Motor neuron (in vitro differentiated cells): Measurements from ENCODE around the gene GDF7. TPM values are rescaled to one million over a fixed set of nuclear protein-coding genes. Genes with fewer than 3 reads are reported as not detected.

Source experiments
- ATAC-seq, 8 experiments: fragments of 200-7000 bp; cut with Tn5 transposase; replicated peaks in 6 of 8; 2 replicates each; pipeline ENCODE4 v1.8.0; 2021; ENCODE audit warnings: mild to moderate bottlenecking in 8 of 8, moderate library complexity in 8 of 8
- H3K27ac ChIP-seq, 2 donors: fragments of 250-450 bp; sonication (Bioruptor Pico); 2 replicates each; pipeline ENCODE4 v1.9.0; 2021; ENCODE audit warnings: antibody characterized with exemption in 2 of 2, mild to moderate bottlenecking in 2 of 2, moderate library complexity in 1 of 2
- H3K4me1 ChIP-seq, 2 donors: fragments of 250-450 bp; sonication (Bioruptor Pico); replicated peaks in 1 of 2; 2 replicates each; pipeline ENCODE4 v1.6.1; 2021; ENCODE audit warnings: antibody characterized with exemption in 2 of 2, mild to moderate bottlenecking in 2 of 2, moderate library complexity in 1 of 2
- H3K4me3 ChIP-seq, 5 donors: fragments of 250-450 bp; sonication (Bioruptor Pico); 2 replicates each; pipeline ENCODE4 v1.9.0; 2021; ENCODE audit warnings: antibody characterized with exemption in 5 of 5, mild to moderate bottlenecking in 5 of 5, moderate library complexity in 4 of 5
- WGBS, 10 experiments: fragments of 450-650 bp; shearing (Covaris generic); methylation state at CpG; one replicate each; pipeline ENCODE4 v1.0.0; 2022; 5-methylcytosine and 5-hydroxymethylcytosine counted together
- in situ Hi-C, 9 experiments: fragments of 400-800 bp; cut with MboI; loops; one replicate each; pipeline ENCODE4 v1.15.0; 2021; ENCODE audit warnings: low sequenced_read_pairs in 9 of 9, low pct_unique_long_range_greater_than_20kb in 2 of 9; ENCODE audit not compliant: unreplicated experiment in 9 of 9
- total RNA-seq, 8 experiments: library from RNA; unstranded; fragments of 300-600 nt; gene quantifications; 2 replicates each; pipeline versions ENCODE4 v1.2.3 to v1.2.4, GENCODE V29; 2022

The GDF7 gene
- total RNA-seq, 8 experiments from 2014 or later: 0.22 to 4.7 (median 0.57) TPM

- ATAC-seq: no peak
- H3K4me1 ChIP-seq: peaks cover 14 to 17% of the 10 kb centered on the region in 2 donors
- in situ Hi-C loops: loop anchor here in 5 of 9 experiments (10.0 to 25.0 kb wide), 4 partner anchors 196 to 528 kb away; partner anchors contain the start of gene RHOB (in 4 of the 5)
- H3K27ac ChIP-seq: peak overlapping the region; percentile 39 to 72
- no peak overlapping the region for H3K4me3 ChIP-seq
- WGBS, 10 experiments: 60 to 100% (median 89%) methylated on average over 1 to 6 of the region's 14 CpGs; no CpG with 5 or more reads in 6 of the 10 experiments
Measured at GRCh38 chr2:20640411-20641122, 26.4 kb upstream of the GDF7 start.

GRCh38 chr2:20641123-20641985, 25.6 kb upstream of the GDF7 start:
- ATAC-seq: peak in 6 of 8 experiments; percentile 9 to 91 (median 87)
- in situ Hi-C loops: loop anchor here in 5 of 9 experiments (10.0 to 25.0 kb wide), 4 partner anchors 197 to 529 kb away; partner anchors contain the start of gene RHOB (in 4 of the 5)
- Histone ChIP-seq H3K4me3 (no peak overlapping the region), H3K27ac (peak overlapping the region; percentile 39 to 72), H3K4me1 (peaks cover 12 to 16% of the 10 kb centered on the region in 2 donors)
- 20 to 100% (median 72%) methylated on average over 1 to 13 of the region's 23 CpGs; no CpG with 5 or more reads in 3 of the 10 experiments for WGBS, 10 experiments

DNA sequence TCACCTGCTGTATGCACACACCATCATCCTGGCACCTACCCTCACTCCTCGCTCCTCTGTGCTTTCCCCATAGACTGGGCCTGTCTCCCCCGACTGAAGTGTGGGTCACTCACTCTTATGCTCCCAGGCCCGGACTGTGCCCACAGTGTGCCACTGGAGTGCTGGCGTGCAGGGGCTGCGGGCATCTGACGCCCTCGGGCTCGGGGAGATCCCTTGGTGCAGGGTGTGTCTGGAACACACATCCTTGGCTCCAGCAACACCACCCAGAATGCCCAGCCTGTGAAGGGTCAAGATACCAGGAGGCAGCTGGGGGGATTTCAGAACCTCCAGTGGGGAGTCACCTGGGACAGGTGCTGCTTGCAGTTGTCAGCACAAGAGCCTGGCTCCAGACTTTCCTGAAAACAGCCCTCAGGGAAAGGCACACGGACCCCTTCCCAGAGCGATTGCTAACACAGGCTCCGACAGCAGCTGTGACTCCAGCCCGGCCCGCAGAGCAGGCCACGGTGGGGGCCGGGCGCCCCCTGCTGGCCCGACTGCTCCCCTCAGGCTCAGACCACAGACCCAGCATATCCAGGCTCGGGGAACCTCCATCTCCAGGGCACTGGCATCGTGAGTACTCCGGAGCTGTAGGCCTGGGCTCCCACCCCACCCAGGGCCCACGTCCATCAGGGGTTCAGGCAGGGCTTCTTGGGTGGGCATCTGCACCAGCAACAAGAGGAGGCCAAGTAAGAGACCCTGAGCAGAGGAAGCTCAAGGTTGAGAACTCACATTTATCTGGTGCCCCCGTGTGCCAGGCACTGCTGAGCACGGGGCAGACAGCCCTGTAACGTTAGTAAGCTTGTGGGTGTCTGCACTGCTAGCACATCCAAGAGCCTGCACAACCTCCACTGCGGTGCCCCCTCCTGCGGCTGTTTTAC, 24.6 kb upstream of the GDF7 start:
- Histone ChIP-seq H3K4me1 (peaks cover 12 to 16% of the 10 kb centered on the region in 2 donors), H3K4me3 (no peak overlapping the region), H3K27ac (peak overlapping the region in 1 of 2 donors; percentile 72)
- 0 to 100% (median 58%) methylated on average over 1 to 11 of the region's 26 CpGs; no CpG with 5 or more reads in 3 of the 10 experiments for WGBS, 10 experiments
- peak; percentile 71 to 100 (median 82) for ATAC-seq
- in situ Hi-C loops: loop anchor here in 5 of 9 experiments (10.0 to 25.0 kb wide), 4 partner anchors 198 to 530 kb away; partner anchors contain the start of gene RHOB (in 4 of the 5)

- WGBS, 10 experiments: 77 to 100% (median 90%) methylated on average over 1 to 4 of the region's 7 CpGs; no CpG with 5 or more reads in 3 of the 10 experiments
- no peak overlapping the region for H3K4me3 ChIP-seq
- H3K27ac ChIP-seq: no peak overlapping the region
- peaks cover 18 to 21% of the 10 kb centered on the region in 2 donors for H3K4me1 ChIP-seq
- in situ Hi-C loops: loop anchor here in 5 of 9 experiments (10.0 to 25.0 kb wide), 4 partner anchors 198 to 531 kb away; partner anchors contain the start of gene RHOB (in 4 of the 5)
- ATAC-seq: no peak
Measured at GRCh38 chr2:20643060-20643459, 23.9 kb upstream of the GDF7 start.

GRCh38 chr2:20643826-20644225, 23.1 kb upstream of the GDF7 start:
- Histone ChIP-seq H3K27ac (no peak overlapping the region), H3K4me1 (peaks cover 24 to 27% of the 10 kb centered on the region in 2 donors), H3K4me3 (no peak overlapping the region)
- 46 to 90% (median 79%) methylated on average over 1 to 3 of the region's 3 CpGs; no CpG with 5 or more reads in 2 of the 10 experiments for whole genome bisulfite sequencing, 10 experiments
- no peak for ATAC-seq
- in situ Hi-C loops: loop anchor here in 5 of 9 experiments (10.0 to 25.0 kb wide), 4 partner anchors 199 to 532 kb away; partner anchors contain the start of gene RHOB (in 4 of the 5)

DNA sequence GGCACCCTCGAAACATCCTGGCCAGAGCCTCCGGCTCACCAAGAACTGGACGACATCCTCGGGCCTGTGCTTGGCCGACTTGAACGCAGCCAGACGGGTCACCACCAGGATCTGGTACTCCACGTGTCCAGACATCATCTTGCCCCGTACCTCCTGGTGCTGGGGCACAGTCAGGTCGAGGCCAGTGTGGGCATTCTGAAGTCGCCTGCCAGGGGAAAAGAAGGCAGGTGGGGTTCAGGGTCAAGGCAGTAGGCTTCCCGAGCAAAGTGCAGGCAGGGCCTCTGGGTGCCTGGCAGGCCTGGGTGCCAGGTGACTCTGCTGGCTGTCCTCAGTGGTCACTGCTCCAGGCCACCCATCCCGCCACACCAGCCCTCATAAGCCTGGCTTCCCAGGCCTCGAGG, 21.6 kb upstream of the GDF7 start:
- Histone ChIP-seq H3K27ac (no peak overlapping the region), H3K4me3 (no peak overlapping the region), H3K4me1 (peaks cover 27 to 28% of the 10 kb centered on the region in 2 donors)
- in situ Hi-C loops: loop anchor here in 5 of 9 experiments (10.0 to 25.0 kb wide), 4 partner anchors 200 to 533 kb away; partner anchors contain the start of gene RHOB (in 4 of the 5)
- ATAC-seq: no peak
- WGBS, 10 experiments: 60 to 100% (median 95%) methylated on average over 1 to 3 of the region's 14 CpGs; no CpG with 5 or more reads in 6 of the 10 experiments

DNA sequence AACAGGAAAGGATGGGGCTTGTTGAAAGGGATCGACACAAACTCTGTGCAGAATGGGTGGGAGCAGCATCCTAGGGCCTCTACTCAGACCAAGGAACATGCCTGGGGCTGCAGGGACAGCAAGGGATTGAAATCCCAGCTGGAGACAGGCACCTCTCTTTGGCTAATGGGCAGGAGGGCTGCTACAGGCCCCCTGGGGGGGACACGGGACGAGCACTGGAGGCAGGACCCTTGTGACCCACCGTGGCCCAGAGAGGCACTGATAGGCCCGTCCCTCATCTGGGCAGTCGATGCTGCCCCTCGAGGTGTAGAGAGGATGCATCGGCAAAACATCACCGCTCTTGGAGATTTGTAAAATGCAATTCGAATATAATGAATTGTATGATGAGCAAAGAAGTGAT, 21.2 kb upstream of the GDF7 start:
- Histone ChIP-seq H3K4me1 (peaks cover 27 to 30% of the 10 kb centered on the region in 2 donors), H3K4me3 (no peak overlapping the region), H3K27ac (no peak overlapping the region)
- no peak for ATAC-seq
- WGBS, 10 experiments: 73 to 100% (median 79%) methylated on average over 2 to 4 of the region's 10 CpGs; no CpG with 5 or more reads in 7 of the 10 experiments
- in situ Hi-C loops: loop anchor here in 5 of 9 experiments (10.0 to 25.0 kb wide), 4 partner anchors 201 to 533 kb away; partner anchors contain the start of gene RHOB (in 4 of the 5)

DNA sequence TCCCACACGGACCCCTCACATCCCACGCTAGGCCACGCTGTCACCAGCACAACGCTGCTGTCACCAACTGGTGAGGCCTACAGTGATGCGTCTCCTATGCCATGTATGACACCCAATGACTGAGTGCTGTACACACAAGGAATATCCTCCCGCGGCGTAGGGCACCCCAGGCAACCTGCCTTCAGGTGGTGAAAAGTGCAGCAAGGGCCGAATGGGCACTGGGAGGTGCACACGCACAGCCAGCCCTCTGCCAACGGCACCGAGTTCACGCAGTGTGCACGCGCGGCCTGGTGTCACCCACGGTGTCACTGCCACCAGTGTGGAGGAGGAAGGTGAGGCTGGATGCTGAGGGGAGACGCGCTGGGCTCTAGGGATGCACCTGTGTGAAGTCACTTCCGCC, 20.5 kb upstream of the GDF7 start:
- H3K4me1 ChIP-seq: peaks cover 20 to 26% of the 10 kb centered on the region in 2 donors
- no peak overlapping the region for H3K4me3 ChIP-seq
- no peak for ATAC-seq
- H3K27ac ChIP-seq: no peak overlapping the region
- in situ Hi-C loops: loop anchor here in 5 of 9 experiments (10.0 to 25.0 kb wide), 4 partner anchors 202 to 534 kb away; partner anchors contain the start of gene RHOB (in 4 of the 5)
- whole genome bisulfite sequencing, 10 experiments: 80 to 100% (median 97%) methylated on average over 1 to 13 of the region's 20 CpGs; no CpG with 5 or more reads in 4 of the 10 experiments

DNA sequence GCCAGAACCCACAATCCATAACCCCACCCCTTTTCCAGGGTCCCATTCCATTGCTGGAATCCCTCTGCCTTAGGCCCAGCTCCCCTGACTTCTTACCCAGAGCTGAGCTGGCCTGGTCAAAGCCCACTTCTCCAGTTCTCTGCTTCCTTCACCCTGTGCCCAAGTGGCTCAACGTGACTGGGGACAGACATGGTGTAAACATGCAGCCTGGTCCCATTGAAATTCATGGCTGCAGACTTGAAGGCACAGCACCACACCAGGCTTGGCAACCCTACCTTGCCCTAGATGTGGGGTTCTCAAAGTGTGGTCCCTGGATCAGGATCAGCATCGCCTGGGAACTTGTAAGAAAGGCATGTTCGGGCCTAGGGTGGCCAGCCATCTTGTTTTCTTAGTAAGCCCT, 19.7 kb upstream of the GDF7 start:
- WGBS, 10 experiments: 79% methylated on average over 2 of the region's 3 CpGs; no CpG with 5 or more reads in 9 of the 10 experiments
- no peak overlapping the region for H3K4me3 ChIP-seq
- peaks cover 17 to 23% of the 10 kb centered on the region in 2 donors for H3K4me1 ChIP-seq
- in situ Hi-C loops: loop anchor here in 5 of 9 experiments (10.0 to 25.0 kb wide), 4 partner anchors 202 to 535 kb away; partner anchors contain the start of gene RHOB (in 4 of the 5)
- no peak for ATAC-seq
- no peak overlapping the region for H3K27ac ChIP-seq

DNA sequence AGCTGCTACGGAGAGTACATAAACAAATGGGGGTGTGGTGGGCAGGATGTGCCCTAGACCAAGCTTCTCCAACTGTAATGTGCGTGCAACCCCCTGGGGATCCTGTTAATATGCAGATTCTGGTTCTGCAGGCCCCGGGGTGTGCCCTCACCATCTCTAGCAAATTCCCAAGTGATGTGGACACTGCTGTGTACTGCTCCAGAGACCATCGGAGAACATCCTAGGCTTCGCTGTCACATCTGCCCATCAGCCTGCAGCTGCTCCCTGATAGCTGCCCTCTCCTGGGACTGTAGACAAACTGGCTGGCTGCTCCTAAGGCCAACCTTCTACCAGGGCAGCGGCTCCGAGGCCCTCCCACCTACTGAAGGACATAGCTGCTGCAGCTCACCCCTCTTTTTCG, 19.2 kb upstream of the GDF7 start:
- in situ Hi-C loops: loop anchor here in 5 of 9 experiments (10.0 to 25.0 kb wide), 4 partner anchors 203 to 535 kb away; partner anchors contain the start of gene RHOB (in 4 of the 5)
- WGBS, 10 experiments: 40 to 100% (median 77%) methylated on average over 1 to 8 of the region's 8 CpGs; no CpG with 5 or more reads in 5 of the 10 experiments
- Histone ChIP-seq H3K4me3 (no peak overlapping the region), H3K4me1 (peaks cover 16 to 22% of the 10 kb centered on the region in 2 donors), H3K27ac (no peak overlapping the region)
- ATAC-seq: no peak

- H3K27ac ChIP-seq: no peak overlapping the region
- ATAC-seq: no peak
- no peak overlapping the region for H3K4me3 ChIP-seq
- H3K4me1 ChIP-seq: peaks cover 16 to 22% of the 10 kb centered on the region in 2 donors
- in situ Hi-C loops: loop anchor here in 5 of 9 experiments (10.0 to 25.0 kb wide), 4 partner anchors 203 to 536 kb away; partner anchors contain the start of gene RHOB (in 4 of the 5)
- WGBS, 10 experiments: 33 to 100% (median 85%) methylated on average over 1 to 4 of the region's 4 CpGs; no CpG with 5 or more reads in 3 of the 10 experiments
Measured at GRCh38 chr2:20648206-20648605, 18.7 kb upstream of the GDF7 start.
